RWPE1 (cell line): ENCODE measurements around the gene PTPRE.

Experiments used
- CTCF ChIA-PET: fragments of 350-600 bp; sonication (Branson Sonifier 250); formaldehyde crosslinking; extraction: SDS; loops from one replicate; lab custom pipeline; 2021; lab: Yijun Ruan, JAX
- POLR2A ChIA-PET: fragments of 400-600 bp; formaldehyde crosslinking; extraction: SDS; loops from one replicate; lab custom pipeline; 2020; ENCODE audit warnings: antibody characterized with exemption; ENCODE audit not compliant: low non-redundant PET; lab: Yijun Ruan, JAX
- DNase-seq: peaks from one replicate; pipeline ENCODE4 v3.0.0; 2012; ENCODE audit warnings: low spot score
- H3K27ac ChIP-seq: fragments of 450-650 bp; 2 replicates; pipeline ENCODE4 v1.5.1; 2017
- TF ChIP-seq, protein P1 (sequence below): fragments of 450-650 bp; conservative IDR thresholded peaks from 2 replicates; pipeline ENCODE4 v1.5.1; 2017; ENCODE audit warnings: low read depth, mild to moderate bottlenecking

Gene PTPRE

DNA sequence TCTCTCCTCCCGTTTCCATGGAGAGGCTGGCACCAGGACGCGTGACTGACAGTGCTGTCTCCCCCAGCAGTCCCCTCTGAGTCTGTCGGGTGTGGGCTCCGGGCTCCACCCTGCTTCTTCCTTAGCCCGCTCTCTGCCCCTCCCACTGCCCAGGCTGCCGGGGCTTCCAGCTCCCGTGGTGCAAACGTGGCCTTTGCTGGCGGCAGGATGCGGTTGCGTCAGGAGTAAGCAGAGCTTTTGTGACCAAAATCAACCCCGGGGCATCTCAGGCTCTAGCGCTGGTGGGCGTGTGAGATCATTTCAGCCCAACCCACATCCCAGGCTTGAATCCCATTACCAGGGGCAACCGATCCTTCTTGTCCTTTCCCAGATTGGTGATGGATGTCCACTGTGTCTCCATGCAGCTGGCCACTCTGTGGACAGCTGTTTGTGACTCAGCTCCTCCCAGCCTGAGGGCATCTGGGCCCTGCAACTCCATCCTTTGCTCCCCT, 28.2 kb downstream of the PTPRE start:
- ChIA-PET POLR2A (no interaction called here), CTCF (interaction anchor here (3.1 kb wide), 1 partner anchor 76 kb away, joined by 12 read pairs; no protein-coding TSS in a partner anchor)
- DNase-seq, result no peak
- TF ChIP-seq, protein P1, sequence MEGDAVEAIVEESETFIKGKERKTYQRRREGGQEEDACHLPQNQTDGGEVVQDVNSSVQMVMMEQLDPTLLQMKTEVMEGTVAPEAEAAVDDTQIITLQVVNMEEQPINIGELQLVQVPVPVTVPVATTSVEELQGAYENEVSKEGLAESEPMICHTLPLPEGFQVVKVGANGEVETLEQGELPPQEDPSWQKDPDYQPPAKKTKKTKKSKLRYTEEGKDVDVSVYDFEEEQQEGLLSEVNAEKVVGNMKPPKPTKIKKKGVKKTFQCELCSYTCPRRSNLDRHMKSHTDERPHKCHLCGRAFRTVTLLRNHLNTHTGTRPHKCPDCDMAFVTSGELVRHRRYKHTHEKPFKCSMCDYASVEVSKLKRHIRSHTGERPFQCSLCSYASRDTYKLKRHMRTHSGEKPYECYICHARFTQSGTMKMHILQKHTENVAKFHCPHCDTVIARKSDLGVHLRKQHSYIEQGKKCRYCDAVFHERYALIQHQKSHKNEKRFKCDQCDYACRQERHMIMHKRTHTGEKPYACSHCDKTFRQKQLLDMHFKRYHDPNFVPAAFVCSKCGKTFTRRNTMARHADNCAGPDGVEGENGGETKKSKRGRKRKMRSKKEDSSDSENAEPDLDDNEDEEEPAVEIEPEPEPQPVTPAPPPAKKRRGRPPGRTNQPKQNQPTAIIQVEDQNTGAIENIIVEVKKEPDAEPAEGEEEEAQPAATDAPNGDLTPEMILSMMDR, result no peak
- 0 out of 2 replicates have a peak overlapping the region, but pooled peaks have one; percentile 3 for H3K27ac ChIP-seq

DNA sequence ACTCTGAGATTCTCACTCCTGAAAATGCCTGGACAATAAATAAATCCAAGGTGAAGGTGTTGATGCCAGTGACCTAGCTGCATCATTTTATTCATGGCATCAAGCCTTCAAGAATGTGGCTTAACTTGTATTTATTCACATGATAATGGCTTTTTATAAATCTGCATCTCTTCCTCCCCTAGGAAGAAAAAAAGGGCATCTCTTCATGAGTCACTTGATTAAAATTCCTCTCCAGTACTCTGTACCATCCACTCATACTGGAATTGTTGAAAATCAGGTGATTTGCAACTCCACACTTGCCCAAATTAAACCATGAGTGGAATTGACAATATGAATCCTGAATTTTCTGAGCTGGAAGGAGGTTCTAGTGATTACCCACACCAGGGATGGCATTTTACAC, 30.2 kb downstream of the PTPRE start:
- H3K27ac ChIP-seq, result peak overlapping the region; percentile 69
- TF ChIP-seq, protein P1, result no peak
- ChIA-PET CTCF (interaction anchor here (3.1 kb wide), 1 partner anchor 74 kb away, joined by 12 read pairs; no protein-coding TSS in a partner anchor), POLR2A (no interaction called here)
- peak; percentile 39 for DNase-seq

DNA sequence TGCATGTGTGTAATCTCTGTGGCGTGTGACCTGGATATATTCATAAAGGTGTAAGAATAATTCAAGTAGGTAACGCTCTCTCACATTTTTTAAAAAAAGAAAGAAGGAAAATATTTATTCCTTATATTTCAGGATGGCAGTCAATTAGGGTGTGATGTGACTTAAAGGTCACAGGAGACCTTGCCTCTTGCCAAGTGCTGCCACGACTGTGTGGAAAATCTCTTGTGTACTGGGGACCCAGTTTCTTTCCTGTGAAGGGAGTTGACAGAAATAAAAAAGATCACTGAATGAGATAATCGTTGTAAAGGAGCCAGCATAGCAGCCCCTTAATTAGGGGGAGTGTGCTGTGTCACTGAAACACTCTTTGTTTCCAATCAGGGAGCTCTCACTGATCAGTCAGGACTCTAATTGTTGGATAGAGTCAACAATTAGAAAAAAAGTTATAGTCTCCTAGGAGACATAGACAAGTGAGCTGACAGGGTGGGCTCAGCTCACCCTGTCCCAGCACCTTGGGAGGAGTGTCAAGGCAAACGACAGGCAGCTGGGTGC, 31.1 kb downstream of the PTPRE start:
- POLR2A ChIA-PET, result no interaction called here
- TF ChIP-seq, protein P1, result no peak
- CTCF ChIA-PET, result interaction anchor here (1.4 kb wide), 1 partner anchor 74 kb away, joined by 6 read pairs; no protein-coding TSS in a partner anchor
- DNase-seq, result no peak
- peak overlapping the region; percentile 69 for H3K27ac ChIP-seq

DNA sequence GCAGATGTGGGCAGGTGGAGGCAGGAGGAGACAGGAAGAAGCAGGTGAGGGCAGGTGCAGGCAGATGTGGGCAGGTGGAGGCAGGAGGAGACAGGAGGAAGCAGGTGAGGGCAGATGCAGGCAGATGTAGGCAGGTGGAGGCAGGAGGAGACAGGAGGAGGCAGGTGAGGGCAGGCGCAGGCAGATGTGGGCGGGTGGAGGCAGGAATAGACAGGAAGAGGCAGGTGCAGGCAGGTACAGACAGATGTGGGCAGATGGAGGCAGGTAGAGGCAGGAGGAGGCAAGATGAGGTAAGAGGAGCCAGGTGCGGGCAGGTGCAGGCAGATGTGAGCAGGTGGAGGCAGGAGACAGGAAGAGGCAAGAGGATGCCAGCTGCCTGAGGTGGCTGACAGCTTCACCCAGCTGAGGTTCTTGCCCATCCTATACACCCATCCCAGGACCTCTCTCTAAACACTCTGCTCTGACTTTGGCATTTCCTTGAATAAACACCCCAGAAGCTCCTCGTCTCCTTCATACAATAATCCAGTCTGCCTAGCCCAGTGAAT, 33.0 kb downstream of the PTPRE start:
- ChIA-PET CTCF (no interaction called here), POLR2A (no interaction called here)
- TF ChIP-seq, protein P1, result no peak
- DNase-seq, result no peak
- H3K27ac ChIP-seq, result peak overlapping the region; percentile 44

DNA sequence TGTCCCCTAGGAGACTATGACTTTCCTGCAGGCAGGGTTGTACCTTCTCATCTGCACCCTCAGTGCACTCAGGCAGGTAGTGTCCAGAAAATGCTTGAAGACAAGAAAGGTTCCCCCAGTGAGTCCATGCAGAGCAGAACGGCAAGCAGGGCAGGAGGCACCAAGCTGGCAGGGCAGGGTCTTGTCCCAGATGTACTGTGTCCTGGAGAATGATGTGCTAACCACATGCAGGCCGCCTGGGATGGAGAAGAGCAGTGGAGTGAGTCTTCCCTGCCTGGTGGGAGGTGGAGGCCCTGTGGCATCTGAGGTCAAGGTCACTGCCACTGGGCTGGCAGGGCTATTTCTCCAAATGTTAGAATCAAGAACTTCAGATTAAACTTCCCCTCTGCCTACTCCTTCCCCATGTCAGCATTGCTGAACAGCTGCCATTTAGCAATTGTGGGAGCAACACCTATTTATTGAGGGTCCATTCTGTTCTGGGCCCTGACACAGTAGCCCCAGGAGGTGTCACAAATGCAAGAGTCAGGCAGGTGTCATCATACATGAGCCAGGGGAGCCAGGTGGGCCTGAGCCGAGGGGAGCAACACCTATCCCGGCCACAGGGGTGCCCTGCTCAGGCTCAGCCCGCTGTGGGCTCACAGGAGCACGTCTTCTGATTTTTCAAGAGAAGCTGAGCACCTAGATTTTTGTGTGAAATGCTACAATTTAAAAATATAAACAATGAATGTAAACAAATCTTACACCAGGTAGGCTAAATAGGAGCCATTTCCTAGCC, 34.1 kb downstream of the PTPRE start:
- no peak for DNase-seq
- POLR2A ChIA-PET, result no interaction called here
- TF ChIP-seq, protein P1, result no peak
- CTCF ChIA-PET, result interaction anchor here (0.6 to 0.7 kb wide), 2 partner anchors 136 to 740 kb away, joined by 3 read pairs; no protein-coding TSS in a partner anchor
- no peak overlapping the region for H3K27ac ChIP-seq

DNA sequence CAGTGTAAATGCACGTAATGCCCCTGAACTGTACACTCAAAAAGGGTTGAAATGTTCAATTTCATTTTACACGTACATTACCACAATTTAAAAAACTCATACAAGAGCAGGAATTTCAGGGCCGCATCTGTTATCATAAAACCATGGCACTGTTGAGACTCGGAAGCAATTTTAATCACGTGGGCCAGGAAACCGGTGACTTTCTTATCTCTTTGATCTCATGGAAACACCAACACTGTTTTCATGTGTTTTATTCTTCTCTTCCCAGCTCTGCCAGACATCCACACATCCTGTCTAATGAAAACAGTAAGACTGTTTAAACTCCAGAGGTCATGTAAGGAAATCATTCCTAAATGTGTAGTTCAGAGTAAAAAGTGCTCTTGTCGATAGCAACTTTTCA, 35.9 kb downstream of the PTPRE start:
- TF ChIP-seq, protein P1, result no peak
- ChIA-PET CTCF (no interaction called here), POLR2A (no interaction called here)
- no peak for DNase-seq
- H3K27ac ChIP-seq, result no peak overlapping the region
